Gastrocnemius medialis (tissue), 4 donors: Measurements from ENCODE around the gene PDCD1. TPM values are rescaled to one million over a fixed set of nuclear protein-coding genes. Genes with fewer than 3 reads are reported as not detected.

Source experiments
- ATAC-seq, 2 donors: fragments of 150-250 bp; one replicate each; pipeline ENCODE4 v1.9.1; 2016
- DNase-seq, 2 donors: peaks; one replicate each; pipeline ENCODE4 v3.0.0-alpha.2; 2019
- H3K27ac ChIP-seq, 4 donors: fragments of 200-600 bp; sonication (generic); 1 replicate in 1 of 4; 2 replicates in 3 of 4; pipeline ENCODE4 v1.5.1; 2016 to 2018; ENCODE audit warnings: mild to moderate bottlenecking in 2 of 4, moderate library complexity in 1 of 4
- H3K27me3 ChIP-seq, 3 donors: fragments of 200-600 bp; sonication (generic) in 2 of 3; 1 replicate in 1 of 3; 2 replicates in 2 of 3; pipeline versions ENCODE4 v1.5.1 to v1.6.0; 2016 to 2019; ENCODE audit warnings: mild to moderate bottlenecking in 1 of 3, moderate library complexity in 1 of 3
- H3K36me3 ChIP-seq, 2 donors: fragments of 200-600 bp; sonication (generic) in 1 of 2; one replicate each; pipeline ENCODE4 v1.5.1; 2017 to 2018
- H3K4me1 ChIP-seq, 2 donors: fragments of 200-600 bp; sonication (generic) in 1 of 2; one replicate each; pipeline ENCODE4 v1.5.1; 2016 to 2017; ENCODE audit warnings: mild to moderate bottlenecking in 2 of 2
- H3K4me3 ChIP-seq, 4 donors: fragments of 200-600 bp; sonication (generic) in 3 of 4; 1 replicate in 1 of 4; 2 replicates in 3 of 4; pipeline ENCODE4 v1.5.1; 2016 to 2019; ENCODE audit warnings: mild to moderate bottlenecking in 2 of 4
- H3K9me3 ChIP-seq, 3 donors: fragments of 200-600 bp; sonication (generic) in 2 of 3; 1 replicate in 1 of 3; 2 replicates in 2 of 3; pipeline ENCODE4 v1.5.1; 2016 to 2019
- POLR2A ChIP-seq, 2 donors: fragments of 450-650 bp; IDR thresholded peaks; one replicate each; pipeline ENCODE4 v1.6.1; 2017; ENCODE audit warnings: antibody characterized with exemption in 2 of 2, mild to moderate bottlenecking in 2 of 2, moderate library complexity in 2 of 2
- in situ Hi-C, 4 donors: fragments of 200-750 bp; cut with MboI; loops; one replicate each; pipeline versions ENCODE4 v1.15.0 to v1.8.0; 2017; ENCODE audit warnings: low sequenced_read_pairs in 4 of 4
- intact Hi-C: fragments of 100-400 bp; cut with DNase I; formaldehyde crosslinking; loops from one replicate; pipeline ENCODE4 v1.15.1; 2023; ENCODE audit warnings: low total_unique reads
- total RNA-seq, 4 donors: library from RNA; depleted of rRNA; stranded (reverse); fragments of >200 nt; gene quantifications; one replicate each; pipeline versions ENCODE4 v1.1.0 to v1.2.3, GENCODE V29; 2016
- TF ChIP-seq, protein P1 (sequence below), 5 experiments: fragments of 450-650 bp in 3 of 5; fragments of 200-600 bp in 2 of 5; sonication (generic) in 2 of 5; IDR thresholded peaks in 4 of 5; conservative IDR thresholded peaks in 1 of 5; 1 replicate in 4 of 5; 2 replicates in 1 of 5; pipeline ENCODE4 v1.5.1; 2016 to 2019; ENCODE audit warnings: antibody characterized with exemption in 5 of 5, mild to moderate bottlenecking in 3 of 5, moderate library complexity in 3 of 5

The PDCD1 gene
- total RNA-seq, 4 donors from 2014 or later: 0.13 TPM; not detected in 3

DNA sequence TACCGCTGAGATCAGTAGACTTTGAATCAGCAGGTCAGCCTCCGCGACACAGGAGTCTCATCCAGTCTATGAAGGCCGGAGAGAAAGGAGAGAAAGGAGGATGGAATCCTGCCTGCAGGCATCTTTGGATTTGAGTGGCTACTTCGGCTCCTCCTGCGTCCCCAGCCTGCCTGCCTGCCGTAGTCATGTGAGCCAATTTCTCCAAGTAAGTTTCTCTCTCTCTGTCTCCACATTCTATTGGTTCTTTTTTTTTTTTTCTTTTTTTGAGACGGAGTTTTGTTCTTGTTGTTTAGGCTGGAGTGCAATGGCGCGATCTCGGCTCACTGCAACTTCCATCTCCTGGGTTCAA lies 16.7 kb downstream of the PDCD1 start:
- intact Hi-C loops (no loop called here), in situ Hi-C loops (no loop called here)
- Histone ChIP-seq H3K9me3 (no peaks in the 10 kb centered on the region), H3K27me3 (peaks cover 0 to 8% (median 4%) of the 10 kb centered on the region in 3 donors), H3K36me3 (no peaks in the 10 kb centered on the region), H3K27ac (no peak overlapping the region), H3K4me1 (no peaks in the 10 kb centered on the region), H3K4me3 (no peak overlapping the region)
- no peak for TF ChIP-seq POLR2A (IDR thresholded peaks at IDR 0.05)
- TF ChIP-seq, protein P1, sequence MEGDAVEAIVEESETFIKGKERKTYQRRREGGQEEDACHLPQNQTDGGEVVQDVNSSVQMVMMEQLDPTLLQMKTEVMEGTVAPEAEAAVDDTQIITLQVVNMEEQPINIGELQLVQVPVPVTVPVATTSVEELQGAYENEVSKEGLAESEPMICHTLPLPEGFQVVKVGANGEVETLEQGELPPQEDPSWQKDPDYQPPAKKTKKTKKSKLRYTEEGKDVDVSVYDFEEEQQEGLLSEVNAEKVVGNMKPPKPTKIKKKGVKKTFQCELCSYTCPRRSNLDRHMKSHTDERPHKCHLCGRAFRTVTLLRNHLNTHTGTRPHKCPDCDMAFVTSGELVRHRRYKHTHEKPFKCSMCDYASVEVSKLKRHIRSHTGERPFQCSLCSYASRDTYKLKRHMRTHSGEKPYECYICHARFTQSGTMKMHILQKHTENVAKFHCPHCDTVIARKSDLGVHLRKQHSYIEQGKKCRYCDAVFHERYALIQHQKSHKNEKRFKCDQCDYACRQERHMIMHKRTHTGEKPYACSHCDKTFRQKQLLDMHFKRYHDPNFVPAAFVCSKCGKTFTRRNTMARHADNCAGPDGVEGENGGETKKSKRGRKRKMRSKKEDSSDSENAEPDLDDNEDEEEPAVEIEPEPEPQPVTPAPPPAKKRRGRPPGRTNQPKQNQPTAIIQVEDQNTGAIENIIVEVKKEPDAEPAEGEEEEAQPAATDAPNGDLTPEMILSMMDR (IDR thresholded peaks at IDR 0.05 in 4 of 5, conservative IDR thresholded peaks at IDR 0.05 in 1 of 5): no peak
- ATAC-seq: no peak
- DNase-seq: no peak

DNA sequence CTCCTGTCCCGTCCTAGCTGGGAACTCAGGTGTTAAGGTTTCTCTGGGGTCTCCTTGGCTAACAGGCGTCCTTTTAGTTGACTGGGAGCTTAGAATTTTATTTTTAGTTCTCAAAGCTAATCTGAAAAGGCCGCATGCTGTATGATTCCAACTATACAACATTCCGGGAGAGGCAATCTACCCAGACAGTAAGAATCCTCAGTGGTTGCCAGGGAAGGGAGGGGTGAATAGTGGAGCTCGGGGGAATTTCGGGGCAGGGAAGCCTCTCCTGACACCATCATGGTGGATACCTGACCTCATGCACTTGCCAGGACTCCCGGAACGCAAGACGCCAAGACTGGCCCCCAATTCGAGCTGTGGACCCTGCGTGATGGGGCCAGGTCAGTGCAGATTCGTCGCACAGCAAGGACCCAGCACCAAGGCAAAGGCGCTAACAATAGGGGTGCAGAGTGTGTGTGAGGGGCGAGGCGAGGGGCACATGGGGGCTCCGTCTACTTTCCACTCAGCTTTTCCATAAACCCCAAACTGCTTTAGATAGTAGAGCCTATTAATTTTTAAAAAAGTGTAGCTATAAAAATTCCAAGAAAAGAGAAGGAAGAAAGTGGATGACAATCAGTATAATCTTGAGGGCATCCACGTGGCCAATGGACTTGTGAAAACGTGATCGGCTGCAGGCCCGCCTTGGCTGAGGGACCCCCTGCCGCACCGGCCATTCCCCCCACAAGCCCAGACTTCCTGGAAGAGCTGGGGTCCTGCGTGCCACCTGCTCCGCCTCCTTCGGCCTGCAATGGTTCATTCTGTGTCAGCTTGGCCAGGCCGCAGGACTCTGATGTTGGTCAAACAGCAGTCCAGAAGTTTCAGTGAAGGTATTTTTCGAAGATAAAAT lies 17.3 kb downstream of the PDCD1 start:
- Histone ChIP-seq H3K27me3 (peaks cover 0 to 7% (median 2%) of the 10 kb centered on the region in 3 donors), H3K4me1 (no peaks in the 10 kb centered on the region), H3K36me3 (no peaks in the 10 kb centered on the region), H3K9me3 (no peaks in the 10 kb centered on the region), H3K27ac (no peak overlapping the region), H3K4me3 (no peak overlapping the region)
- in situ Hi-C loops: no loop called here
- intact Hi-C loops: no loop called here
- no peak for TF ChIP-seq POLR2A (IDR thresholded peaks at IDR 0.05)
- TF ChIP-seq, protein P1 (IDR thresholded peaks at IDR 0.05 in 4 of 5, conservative IDR thresholded peaks at IDR 0.05 in 1 of 5): no peak
- ATAC-seq (no peak), DNase-seq (no peak)

DNA sequence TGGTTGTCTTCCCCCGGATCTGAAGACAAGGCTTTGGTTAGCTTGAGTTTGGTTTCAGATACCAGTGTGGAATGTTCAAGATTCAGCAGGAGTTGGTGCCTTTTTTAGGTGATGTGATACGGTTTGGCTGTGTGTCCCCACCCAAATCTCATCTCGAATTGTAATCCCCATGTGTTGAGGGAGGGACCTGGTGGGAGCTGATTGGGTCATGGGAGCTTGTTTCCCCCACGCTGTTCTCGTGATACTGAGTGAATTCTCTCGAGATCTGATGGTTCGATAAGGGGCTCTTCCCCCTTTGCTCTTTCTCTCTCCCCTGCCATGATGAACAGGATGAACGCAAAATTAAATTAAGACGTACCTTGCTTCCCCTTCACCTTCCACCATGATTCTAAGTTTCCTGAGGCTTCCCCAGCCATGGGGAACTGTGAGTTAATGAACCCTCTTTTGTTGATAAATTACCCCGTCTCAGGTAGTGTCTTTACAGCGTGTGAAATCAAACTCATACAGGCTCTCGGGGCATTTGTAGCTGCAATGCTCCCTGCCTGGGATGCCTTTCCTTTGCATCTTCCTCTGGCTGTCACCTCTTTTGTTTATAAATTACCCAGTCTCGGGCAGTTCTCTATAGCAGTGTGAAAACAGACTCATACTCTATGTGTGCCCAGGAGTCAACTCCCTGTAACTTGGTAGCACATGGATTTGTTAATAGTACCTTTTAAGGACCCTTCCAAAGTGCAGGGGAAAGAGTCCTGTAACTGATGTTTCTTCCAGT lies 21.3 kb downstream of the PDCD1 start:
- ATAC-seq (no peak), DNase-seq (no peak)
- no peak overlapping the region for H3K4me3 ChIP-seq
- H3K27ac ChIP-seq: no peak overlapping the region
- intact Hi-C loops: no loop called here
- H3K4me1 ChIP-seq: no peaks in the 10 kb centered on the region
- peaks cover 0 to 9% (median 0%) of the 10 kb centered on the region in 3 donors for H3K27me3 ChIP-seq
- H3K9me3 ChIP-seq: no peaks in the 10 kb centered on the region
- H3K36me3 ChIP-seq: no peaks in the 10 kb centered on the region
- TF ChIP-seq, protein P1 (IDR thresholded peaks at IDR 0.05 in 4 of 5, conservative IDR thresholded peaks at IDR 0.05 in 1 of 5): no peak
- TF ChIP-seq POLR2A (IDR thresholded peaks at IDR 0.05): no peak
- in situ Hi-C loops: no loop called here

DNA sequence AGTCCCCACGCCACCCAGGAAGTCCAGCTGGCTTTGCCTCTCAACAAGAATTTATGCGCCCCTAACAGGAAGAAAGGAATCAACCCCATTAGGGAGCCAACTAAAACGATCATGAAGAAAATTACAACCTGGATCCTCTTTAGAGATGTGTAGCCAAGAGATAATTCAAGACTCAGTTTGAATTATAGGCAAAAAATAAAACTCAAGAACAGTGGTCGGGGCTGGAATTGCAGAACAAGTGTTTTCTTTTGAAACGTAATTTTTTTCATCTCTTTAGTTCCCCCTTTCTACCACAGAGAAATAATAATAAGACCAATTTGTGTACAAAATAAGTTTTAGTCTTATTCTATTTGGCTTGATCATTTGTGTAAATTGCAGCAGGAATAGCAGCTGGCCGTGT lies 22.4 kb downstream of the PDCD1 start:
- Histone ChIP-seq H3K4me1 (no peaks in the 10 kb centered on the region), H3K9me3 (no peaks in the 10 kb centered on the region), H3K27me3 (peaks cover 0 to 9% (median 0%) of the 10 kb centered on the region in 3 donors), H3K36me3 (no peaks in the 10 kb centered on the region), H3K27ac (no peak overlapping the region), H3K4me3 (no peak overlapping the region)
- intact Hi-C loops: no loop called here
- DNase-seq (no peak), ATAC-seq (no peak)
- in situ Hi-C loops: no loop called here
- TF ChIP-seq, protein P1 (IDR thresholded peaks at IDR 0.05 in 4 of 5, conservative IDR thresholded peaks at IDR 0.05 in 1 of 5): no peak
- no peak for TF ChIP-seq POLR2A (IDR thresholded peaks at IDR 0.05)
